Measurements from ENCODE around the gene RAX2. TPM values are rescaled to one million over a fixed set of nuclear protein-coding genes. Genes with fewer than 3 reads are reported as not detected.

RAX2 gene
- total RNA-seq, result not detected in 2 replicates

DNA sequence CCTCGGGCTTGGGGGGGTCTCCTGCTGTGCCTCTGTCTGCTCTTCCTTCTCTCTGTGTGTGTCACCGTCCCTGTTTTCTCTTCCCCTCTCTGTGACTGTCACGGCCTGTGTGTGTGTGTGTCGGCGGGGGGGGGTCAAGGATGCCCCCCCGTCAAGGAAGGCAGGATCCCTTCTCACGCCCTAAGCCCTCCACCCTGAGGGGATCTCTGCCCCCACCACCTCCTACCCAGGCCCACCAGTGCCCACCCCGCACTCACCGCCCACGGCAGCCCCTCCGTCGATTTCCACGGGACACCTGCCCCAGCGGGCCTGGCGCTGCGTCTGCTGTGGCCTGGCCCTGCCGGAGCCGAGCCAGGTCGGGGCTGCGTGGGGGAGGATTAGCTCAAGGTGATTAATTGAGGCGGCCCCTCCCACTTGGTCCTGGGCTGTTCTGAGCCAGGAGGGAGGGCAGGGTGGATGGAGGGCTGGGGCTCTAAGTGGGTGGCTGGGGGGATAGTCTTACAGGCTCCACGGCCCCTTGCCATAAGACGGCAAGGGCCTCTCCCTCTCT lies at the start of gene RAX2:
RAX2 (minus strand) TSS at position 323 of the 550 bp plus-strand sequence. CDS start 486 bp downstream, outside the sequence.
- TF ChIP-seq, protein P1, sequence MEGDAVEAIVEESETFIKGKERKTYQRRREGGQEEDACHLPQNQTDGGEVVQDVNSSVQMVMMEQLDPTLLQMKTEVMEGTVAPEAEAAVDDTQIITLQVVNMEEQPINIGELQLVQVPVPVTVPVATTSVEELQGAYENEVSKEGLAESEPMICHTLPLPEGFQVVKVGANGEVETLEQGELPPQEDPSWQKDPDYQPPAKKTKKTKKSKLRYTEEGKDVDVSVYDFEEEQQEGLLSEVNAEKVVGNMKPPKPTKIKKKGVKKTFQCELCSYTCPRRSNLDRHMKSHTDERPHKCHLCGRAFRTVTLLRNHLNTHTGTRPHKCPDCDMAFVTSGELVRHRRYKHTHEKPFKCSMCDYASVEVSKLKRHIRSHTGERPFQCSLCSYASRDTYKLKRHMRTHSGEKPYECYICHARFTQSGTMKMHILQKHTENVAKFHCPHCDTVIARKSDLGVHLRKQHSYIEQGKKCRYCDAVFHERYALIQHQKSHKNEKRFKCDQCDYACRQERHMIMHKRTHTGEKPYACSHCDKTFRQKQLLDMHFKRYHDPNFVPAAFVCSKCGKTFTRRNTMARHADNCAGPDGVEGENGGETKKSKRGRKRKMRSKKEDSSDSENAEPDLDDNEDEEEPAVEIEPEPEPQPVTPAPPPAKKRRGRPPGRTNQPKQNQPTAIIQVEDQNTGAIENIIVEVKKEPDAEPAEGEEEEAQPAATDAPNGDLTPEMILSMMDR (IDR thresholded peaks at IDR 0.05; ENCODE audit: insufficient read depth, low read length, poor library complexity, severe bottlenecking), result no peak
- Histone ChIP-seq H3K27me3 (ENCODE audit: control insufficient read depth, insufficient read depth, low read length) (peaks cover 18% of the 10 kb centered on the region), H3K4me3 (ENCODE audit: low read depth, low read length) (no peak within 1 kb of the TSS), H3K36me3 (ENCODE audit: control insufficient read depth, insufficient read depth, low read length) (no peaks in the 10 kb centered on the region)
- no peak for DNase-seq (ENCODE audit: low read depth)

GRCh38 chr19:3821156-3821555 lies 49.1 kb upstream of the RAX2 start:
- Histone ChIP-seq H3K36me3 (ENCODE audit: control insufficient read depth, insufficient read depth, low read length) (no peaks in the 10 kb centered on the region), H3K27me3 (ENCODE audit: control insufficient read depth, insufficient read depth, low read length) (peaks cover 18% of the 10 kb centered on the region), H3K4me3 (ENCODE audit: low read depth, low read length) (no peak overlapping the region)
- no peak for DNase-seq (ENCODE audit: low read depth)
- TF ChIP-seq, protein P1 (IDR thresholded peaks at IDR 0.05; ENCODE audit: insufficient read depth, low read length, poor library complexity, severe bottlenecking), result no peak

DNA sequence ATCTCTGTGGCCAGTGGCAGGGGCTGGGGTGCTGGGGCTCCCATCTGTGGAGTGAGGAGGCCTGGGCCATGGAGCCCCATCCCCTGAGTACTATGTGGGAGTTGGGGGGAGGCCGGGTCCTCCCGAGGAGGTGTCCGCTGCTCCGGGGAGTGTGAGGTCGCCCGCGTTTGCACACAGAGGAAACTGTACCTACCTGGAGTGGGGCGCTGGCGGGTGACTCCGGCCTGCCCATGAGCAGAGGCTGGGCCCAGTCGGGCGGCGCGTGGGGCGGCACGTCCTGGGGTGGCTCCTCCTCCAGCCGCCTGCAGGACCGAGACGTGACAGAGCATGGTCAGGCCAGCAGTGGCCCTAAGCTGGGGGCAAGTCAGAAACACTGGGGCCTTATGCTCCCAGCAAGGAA lies 48.0 kb upstream of the RAX2 start:
- DNase-seq (ENCODE audit: low read depth), result no peak
- Histone ChIP-seq H3K4me3 (ENCODE audit: low read depth, low read length) (no peak overlapping the region), H3K36me3 (ENCODE audit: control insufficient read depth, insufficient read depth, low read length) (no peaks in the 10 kb centered on the region), H3K27me3 (ENCODE audit: control insufficient read depth, insufficient read depth, low read length) (peaks cover 18% of the 10 kb centered on the region)
- TF ChIP-seq, protein P1 (IDR thresholded peaks at IDR 0.05; ENCODE audit: insufficient read depth, low read length, poor library complexity, severe bottlenecking), result no peak

GRCh38 chr19:3818918-3819317 lies 46.9 kb upstream of the RAX2 start:
- Histone ChIP-seq H3K36me3 (ENCODE audit: control insufficient read depth, insufficient read depth, low read length) (no peaks in the 10 kb centered on the region), H3K4me3 (ENCODE audit: low read depth, low read length) (no peak overlapping the region), H3K27me3 (ENCODE audit: control insufficient read depth, insufficient read depth, low read length) (peaks cover 18% of the 10 kb centered on the region)
- no peak for DNase-seq (ENCODE audit: low read depth)
- TF ChIP-seq, protein P1 (IDR thresholded peaks at IDR 0.05; ENCODE audit: insufficient read depth, low read length, poor library complexity, severe bottlenecking), result no peak

- Histone ChIP-seq H3K4me3 (ENCODE audit: low read depth, low read length) (no peak overlapping the region), H3K36me3 (ENCODE audit: control insufficient read depth, insufficient read depth, low read length) (no peaks in the 10 kb centered on the region), H3K27me3 (ENCODE audit: control insufficient read depth, insufficient read depth, low read length) (peaks cover 18% of the 10 kb centered on the region)
- DNase-seq (ENCODE audit: low read depth), result peak; percentile 4
- TF ChIP-seq, protein P1 (IDR thresholded peaks at IDR 0.05; ENCODE audit: insufficient read depth, low read length, poor library complexity, severe bottlenecking), result no peak
These were observed 46.4 kb upstream of the RAX2 start for GRCh38 chr19:3818466-3818865.

- no peak overlapping the region for H3K4me3 ChIP-seq (ENCODE audit: low read depth, low read length)
- TF ChIP-seq, protein P1 (IDR thresholded peaks at IDR 0.05; ENCODE audit: insufficient read depth, low read length, poor library complexity, severe bottlenecking), result no peak
- H3K36me3 ChIP-seq (ENCODE audit: control insufficient read depth, insufficient read depth, low read length), result no peaks in the 10 kb centered on the region
- no peak for DNase-seq (ENCODE audit: low read depth)
- peaks cover 12% of the 10 kb centered on the region for H3K27me3 ChIP-seq (ENCODE audit: control insufficient read depth, insufficient read depth, low read length)
These were observed 45.7 kb upstream of the RAX2 start for GRCh38 chr19:3817761-3818160.
